Fibroblast of skin of left biceps (primary cell): ENCODE measurements around the gene FOXD4L5.
"Not testable (repeated sequence)": the region's sequence is repeated elsewhere in the genome, so short reads cannot be mapped to it uniquely, and the experiment has no call there.

ENCODE experiments used
- DNase-seq, 2 experiments: peaks; one replicate each; pipeline ENCODE4 v3.0.0-alpha.2; 2013; ENCODE audit warnings: low read depth in 2 of 2

FOXD4L5 gene

GRCh38 chr9:65285109-65285508 lies at the start of gene FOXD4L5:
Gene FOXD4L5 (minus strand): TSS chr9:65285209. CDS start chr9:65284377, 832 bp downstream.
- not testable (repeated sequence) for DNase-seq

- DNase-seq, result not testable (repeated sequence)
Measured at GRCh38 chr9:65283943-65284342, 1.1 kb downstream of the FOXD4L5 start.

- not testable (repeated sequence) for DNase-seq
Measured at GRCh38 chr9:65282976-65283375, 2.0 kb downstream of the FOXD4L5 start.
